Activated CD8-positive, alpha-beta memory T cell treated with anti-CD3 and anti-CD28 coated beads, Interleukin-2, amount 10 ng/mL, durations not matched to agents 7 days and 5 days (primary cell): ENCODE results near the gene GPT2. TPM values are rescaled to one million over a fixed set of nuclear protein-coding genes. Genes with fewer than 3 reads are reported as not detected.

Experiments
- ATAC-seq: fragments of 150-1000 bp; cut with Tn5 transposase; one replicate; pipeline ENCODE4 v1.10.0; 2021; ENCODE audit warnings: moderate library complexity
- CTCF ChIA-PET: fragments of 350-600 bp; sonication (Branson Sonifier 250); formaldehyde crosslinking; loops from one replicate; lab custom pipeline; 2021; ENCODE audit warnings: antibody characterized with exemption; lab: Charles Lee
- DNase-seq: peaks from one replicate; pipeline ENCODE4 v3.0.0-alpha.2; 2020
- H3K27ac Mint-ChIP-seq: one replicate; pipeline ENCODE4 v1.8.0; 2021; ENCODE audit warnings: mild to moderate bottlenecking, mixed read lengths
- H3K27me3 Mint-ChIP-seq: one replicate; pipeline ENCODE4 v1.8.0; 2021; ENCODE audit warnings: mixed read lengths
- H3K36me3 Mint-ChIP-seq: one replicate; pipeline ENCODE4 v1.8.0; 2021; ENCODE audit warnings: mild to moderate bottlenecking, mixed read lengths
- H3K4me1 Mint-ChIP-seq: one replicate; pipeline ENCODE4 v1.8.0; 2021; ENCODE audit warnings: mixed read lengths
- H3K4me3 Mint-ChIP-seq: one replicate; pipeline ENCODE4 v1.8.0; 2021; ENCODE audit warnings: mild to moderate bottlenecking, moderate library complexity, mixed read lengths
- H3K9me3 Mint-ChIP-seq: one replicate; pipeline ENCODE4 v1.8.0; 2022; ENCODE audit warnings: low read depth, mixed read lengths
- total RNA-seq, 2 experiments: library from RNA; stranded (reverse); gene quantifications; one replicate each; pipeline ENCODE4 v1.2.3, GENCODE V29; 2021

The GPT2 gene
- total RNA-seq, 2 experiments from 2014 or later = 9.6 to 21.4 TPM

GRCh38 chr16:46894036-46894672 lies 10.0 kb downstream of the GPT2 start:
- Mint-ChIP-seq H3K4me1 (peaks cover 10% of the 10 kb centered on the region), H3K4me3 (no peak overlapping the region), H3K27ac (no peak overlapping the region), H3K9me3 (no peaks in the 10 kb centered on the region), H3K27me3 (no peaks in the 10 kb centered on the region), H3K36me3 (no peaks in the 10 kb centered on the region)
- DNase-seq (no peak), ATAC-seq (no peak)
- CTCF ChIA-PET = no interaction called here

GRCh38 chr16:46895399-46896313 lies 11.5 kb downstream of the GPT2 start:
- ATAC-seq = no peak
- no peaks in the 10 kb centered on the region for H3K27me3 Mint-ChIP-seq

GRCh38 chr16:46896314-46896968 lies 12.3 kb downstream of the GPT2 start:
- ATAC-seq (no peak), DNase-seq (no peak)
- H3K27ac Mint-ChIP-seq = no peak overlapping the region
- no peaks in the 10 kb centered on the region for H3K36me3 Mint-ChIP-seq
- H3K4me1 Mint-ChIP-seq = peaks cover 10% of the 10 kb centered on the region
- CTCF ChIA-PET = interaction anchor here (1.1 kb wide), 1 partner anchor 223 kb away, joined by 3 read pairs; no protein-coding TSS in a partner anchor
- H3K9me3 Mint-ChIP-seq = no peaks in the 10 kb centered on the region
- no peak overlapping the region for H3K4me3 Mint-ChIP-seq
- H3K27me3 Mint-ChIP-seq = no peaks in the 10 kb centered on the region

More at GRCh38 chr16:46895399-46896313, 11.5 kb downstream of the GPT2 start:
- Mint-ChIP-seq H3K9me3 (no peaks in the 10 kb centered on the region), H3K36me3 (no peaks in the 10 kb centered on the region), H3K27ac (no peak overlapping the region), H3K4me3 (no peak overlapping the region), H3K4me1 (peaks cover 10% of the 10 kb centered on the region)
- CTCF ChIA-PET = interaction anchor here (0.8 to 1.1 kb wide), 2 partner anchors 13 to 222 kb away, joined by 3 read pairs; no protein-coding TSS in a partner anchor
- DNase-seq = no peak

DNA sequence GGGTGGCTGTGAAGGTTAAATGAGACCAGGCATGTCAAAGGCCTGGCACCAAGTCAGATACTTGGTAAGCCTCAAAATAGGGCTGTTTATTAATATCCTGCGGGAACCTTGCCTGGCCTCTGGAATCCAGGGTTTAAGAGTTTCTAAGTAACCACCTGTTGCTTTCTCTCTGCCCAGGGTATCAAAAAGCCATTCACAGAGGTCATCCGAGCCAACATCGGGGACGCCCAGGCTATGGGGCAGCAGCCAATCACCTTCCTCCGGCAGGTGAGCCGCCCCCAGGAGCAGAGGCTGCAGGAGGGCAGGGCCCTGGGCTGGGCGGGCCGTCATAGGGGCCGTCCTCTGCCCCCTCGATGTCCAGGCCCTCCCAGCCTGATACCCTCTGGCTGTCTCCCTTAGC lies 13.3 kb downstream of the GPT2 start:
- Mint-ChIP-seq H3K27ac (no peak overlapping the region), H3K27me3 (no peaks in the 10 kb centered on the region), H3K4me1 (peaks cover 2% of the 10 kb centered on the region), H3K4me3 (no peak overlapping the region), H3K9me3 (no peaks in the 10 kb centered on the region), H3K36me3 (no peaks in the 10 kb centered on the region)
- no peak for ATAC-seq
- CTCF ChIA-PET = no interaction called here
- DNase-seq = no peak

DNA sequence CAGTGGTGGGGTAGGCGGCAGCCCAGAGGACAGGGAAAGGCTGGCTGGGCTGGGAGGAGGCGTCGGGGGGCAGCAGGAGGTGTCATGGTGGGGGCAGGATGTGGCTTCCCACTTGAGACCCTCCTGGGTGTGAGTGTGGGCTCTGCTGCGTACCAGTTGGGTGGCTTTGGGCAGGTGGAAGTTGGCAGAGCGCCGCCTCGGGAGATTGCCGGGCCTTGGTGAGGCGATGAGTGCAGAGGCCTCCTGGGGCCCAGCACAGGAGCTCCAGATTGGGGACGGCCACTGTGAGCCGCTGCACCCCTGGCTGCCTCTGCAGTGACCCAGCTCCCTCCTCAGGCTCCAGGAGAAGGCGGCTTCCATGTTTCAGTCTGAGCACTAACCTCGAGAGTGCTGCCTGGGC lies 13.8 kb downstream of the GPT2 start:
- Mint-ChIP-seq H3K9me3 (no peaks in the 10 kb centered on the region), H3K27me3 (no peaks in the 10 kb centered on the region), H3K4me1 (peaks cover 2% of the 10 kb centered on the region), H3K36me3 (no peaks in the 10 kb centered on the region), H3K27ac (no peak overlapping the region), H3K4me3 (no peak overlapping the region)
- CTCF ChIA-PET = no interaction called here
- no peak for DNase-seq
- ATAC-seq = no peak

DNA sequence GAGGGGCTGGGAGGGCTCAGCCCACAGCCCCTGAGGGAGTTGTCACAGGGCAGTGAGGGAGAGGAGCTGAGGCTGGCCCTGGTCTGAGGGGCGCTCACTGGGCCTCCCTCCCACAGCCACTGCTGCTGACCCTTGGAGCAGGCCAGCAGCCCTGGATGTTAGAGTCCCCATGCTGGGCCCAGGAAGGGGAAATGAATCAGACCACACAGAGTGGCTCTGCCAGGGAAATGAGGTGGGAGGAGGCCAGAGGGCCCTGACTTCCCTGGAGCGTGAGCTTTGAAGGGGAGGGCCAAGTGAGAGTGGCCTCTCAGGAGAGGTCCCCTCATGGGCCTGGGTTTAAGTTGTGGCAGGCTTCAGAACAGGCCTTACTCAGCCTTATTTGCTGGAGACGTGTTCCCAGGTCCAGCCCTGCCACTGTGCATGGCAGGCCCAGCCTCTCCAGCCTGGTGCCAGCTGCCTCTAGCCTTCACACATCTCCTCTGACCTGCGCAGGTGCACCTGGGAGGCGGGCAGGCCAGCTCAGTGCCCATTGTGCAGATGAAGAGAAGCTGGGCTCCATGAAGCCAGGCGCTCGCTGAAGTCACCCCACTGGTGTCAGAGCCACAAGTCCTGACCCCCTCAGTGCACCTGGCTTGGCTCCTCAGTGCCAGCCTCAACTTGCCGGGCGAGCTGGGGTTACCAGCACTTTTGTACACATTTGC lies 15.4 kb downstream of the GPT2 start:
- Mint-ChIP-seq H3K27me3 (no peaks in the 10 kb centered on the region), H3K4me1 (peaks cover 2% of the 10 kb centered on the region), H3K9me3 (no peaks in the 10 kb centered on the region), H3K4me3 (no peak overlapping the region), H3K27ac (no peak overlapping the region), H3K36me3 (no peaks in the 10 kb centered on the region)
- DNase-seq (no peak), ATAC-seq (no peak)
- CTCF ChIA-PET = interaction anchor here (0.9 to 1.1 kb wide), 3 partner anchors 9 to 45 kb away, joined by 3 to 5 read pairs (median 5); no protein-coding TSS in a partner anchor

- CTCF ChIA-PET = interaction anchor here (1.0 to 1.1 kb wide), 2 partner anchors 8 to 47 kb away, joined by 3 to 5 read pairs; no protein-coding TSS in a partner anchor
- no peak for DNase-seq
- Mint-ChIP-seq H3K27me3 (no peaks in the 10 kb centered on the region), H3K9me3 (no peaks in the 10 kb centered on the region), H3K36me3 (no peaks in the 10 kb centered on the region), H3K4me1 (peaks cover 2% of the 10 kb centered on the region), H3K27ac (no peak overlapping the region), H3K4me3 (no peak overlapping the region)
- no peak for ATAC-seq
Measured at GRCh38 chr16:46900455-46901235, 16.5 kb downstream of the GPT2 start.

DNA sequence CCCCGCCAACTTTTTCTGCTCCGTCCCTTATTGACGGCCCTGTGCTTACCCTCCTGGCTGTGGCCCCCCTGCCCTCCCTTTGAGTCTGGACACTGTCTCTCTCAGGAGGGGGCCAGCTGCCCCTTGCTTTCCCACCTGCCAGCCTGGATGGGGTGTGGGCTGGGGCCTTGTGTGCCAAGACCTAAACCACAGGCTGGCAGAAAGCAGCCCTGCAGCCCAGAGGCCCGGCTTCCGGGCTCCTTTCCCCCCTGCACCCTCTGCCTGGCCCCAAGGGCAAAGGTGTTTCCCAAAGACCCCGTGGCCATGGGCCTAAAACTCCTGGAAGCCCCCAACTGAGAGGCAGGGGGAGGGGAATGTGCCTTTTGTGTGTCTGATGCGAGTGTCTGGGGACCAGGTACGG lies 17.5 kb downstream of the GPT2 start:
- Mint-ChIP-seq H3K27ac (no peak overlapping the region), H3K36me3 (no peaks in the 10 kb centered on the region), H3K9me3 (no peaks in the 10 kb centered on the region), H3K4me1 (peaks cover 2% of the 10 kb centered on the region), H3K4me3 (no peak overlapping the region), H3K27me3 (no peaks in the 10 kb centered on the region)
- ATAC-seq (no peak), DNase-seq (no peak)
- CTCF ChIA-PET = no interaction called here

DNA sequence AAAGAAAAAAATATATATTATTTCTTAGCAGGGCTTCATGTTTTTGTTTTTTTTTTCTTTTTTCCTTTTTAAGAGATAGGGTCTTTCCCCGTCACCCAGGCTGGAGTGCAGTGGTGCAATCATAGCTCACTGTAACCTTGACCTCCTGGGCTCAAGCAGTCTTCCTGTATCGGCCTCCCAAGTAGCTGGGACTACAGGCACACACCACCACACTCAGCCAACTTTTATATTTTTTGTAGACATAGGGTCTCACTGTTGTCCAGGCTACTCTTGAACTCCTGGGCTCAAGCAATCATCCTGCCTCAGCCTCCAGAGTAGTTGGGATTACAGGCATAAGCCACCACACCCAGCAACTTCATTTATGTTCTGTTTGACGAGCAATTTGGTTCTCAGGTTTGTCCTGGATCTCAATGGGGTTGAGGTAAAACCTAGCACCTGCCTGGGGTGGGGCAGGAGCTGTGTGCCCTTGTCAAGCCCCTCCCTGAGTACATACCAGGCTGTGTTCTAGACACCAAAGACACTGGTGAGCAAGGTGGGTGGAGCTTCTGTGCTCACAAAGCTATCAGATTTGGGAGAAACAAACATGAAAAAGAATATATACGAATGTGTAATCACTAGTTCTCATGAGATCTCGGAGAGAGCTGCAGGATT lies 19.2 kb downstream of the GPT2 start:
- no peaks in the 10 kb centered on the region for H3K9me3 Mint-ChIP-seq
- DNase-seq (no peak), ATAC-seq (no peak)
- no peak overlapping the region for H3K4me3 Mint-ChIP-seq
- CTCF ChIA-PET = interaction anchor here (0.8 to 9.1 kb wide), 5 partner anchors 14 to 226 kb away, joined by 3 to 97 read pairs (median 3); no protein-coding TSS in a partner anchor
- H3K36me3 Mint-ChIP-seq = no peaks in the 10 kb centered on the region
- H3K27ac Mint-ChIP-seq = no peak overlapping the region
- peaks cover under 1% of the 10 kb centered on the region for H3K4me1 Mint-ChIP-seq
- no peaks in the 10 kb centered on the region for H3K27me3 Mint-ChIP-seq

DNA sequence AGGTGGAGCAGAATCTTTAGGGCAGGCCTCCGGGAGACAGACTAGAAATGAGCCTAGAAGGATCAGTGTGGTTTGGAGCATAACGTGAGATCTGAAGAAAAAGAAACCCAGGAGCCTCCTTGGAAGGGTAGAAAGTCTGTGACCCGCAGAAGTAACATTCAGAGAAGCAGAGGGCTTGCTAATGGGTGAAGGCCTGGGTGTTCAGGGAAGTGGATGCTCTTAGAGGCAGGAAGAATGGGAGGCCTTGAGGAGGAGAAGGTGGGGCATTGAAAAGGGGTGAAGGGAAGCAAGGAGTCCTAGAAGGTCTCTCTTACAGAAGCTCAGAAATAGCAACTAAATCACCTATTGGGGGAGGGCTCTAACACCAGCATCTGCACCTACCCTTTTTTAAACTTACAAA lies 20.3 kb downstream of the GPT2 start:
- no peak for DNase-seq
- Mint-ChIP-seq H3K27me3 (no peaks in the 10 kb centered on the region), H3K9me3 (no peaks in the 10 kb centered on the region), H3K4me1 (peaks cover 7% of the 10 kb centered on the region), H3K36me3 (no peaks in the 10 kb centered on the region), H3K27ac (no peak overlapping the region), H3K4me3 (no peak overlapping the region)
- CTCF ChIA-PET = interaction anchor here (1.1 to 9.1 kb wide), 2 partner anchors 16 to 52 kb away, joined by 3 to 97 read pairs; no protein-coding TSS in a partner anchor
- ATAC-seq = no peak

- H3K27ac Mint-ChIP-seq = no peak overlapping the region
- CTCF ChIA-PET = interaction anchor here (0.7 to 9.1 kb wide), 5 partner anchors 22 to 232 kb away, joined by 3 to 97 read pairs (median 27); partner anchors contain the start of gene GPT2
- ATAC-seq = no peak
Measured at GRCh38 chr16:46906360-46907060, 22.3 kb downstream of the GPT2 start.

More at GRCh38 chr16:46906360-46907060, 22.3 kb downstream of the GPT2 start:
- no peaks in the 10 kb centered on the region for H3K9me3 Mint-ChIP-seq
- H3K4me1 Mint-ChIP-seq = peaks cover 13% of the 10 kb centered on the region
- no peaks in the 10 kb centered on the region for H3K27me3 Mint-ChIP-seq
- H3K36me3 Mint-ChIP-seq = peaks cover 1% of the 10 kb centered on the region
- no peak for DNase-seq
- no peak overlapping the region for H3K4me3 Mint-ChIP-seq
